ENCODE data around the gene RFT1. TPM values are rescaled to one million over a fixed set of nuclear protein-coding genes. Genes with fewer than 3 reads are reported as not detected.

Gene RFT1
- polyA plus RNA-seq, 1 donor (not counting 4 experiments of a cell fraction or from before 2014, with no cell fraction given), result 34.4 TPM

GRCh38 chr3:53078656-53079055, 51.6 kb downstream of the RFT1 start:
- H3K36me3 ChIP-seq (ENCODE audit: control insufficient read depth in 2 of 2, extremely low read depth in 1 of 2, insufficient read depth in 2 of 2, low read length in 2 of 2), result no peaks in the 10 kb centered on the region
- H3K9ac ChIP-seq (ENCODE audit: control insufficient read depth, extremely low read depth, insufficient read depth, low read length), result no peak overlapping the region
- TF ChIP-seq EZH2 (IDR thresholded peaks at IDR 0.05; ENCODE audit: low read length) (no peak), CTCF (optimal IDR thresholded peaks at IDR 0.05 in 1 of 3, IDR thresholded peaks at IDR 0.05 in 1 of 3, conservative IDR thresholded peaks at IDR 0.05 in 1 of 3; ENCODE audit: extremely low read depth in 1 of 3, insufficient read depth in 2 of 3, low read length in 3 of 3) (no peak)
- no peak overlapping the region for H3K4me2 ChIP-seq (ENCODE audit: control insufficient read depth, extremely low read depth, insufficient read depth, low read depth, low read length)
- H3K9me3 ChIP-seq (ENCODE audit: control insufficient read depth, low read depth, low read length), result no peaks in the 10 kb centered on the region
- DNase-seq (ENCODE audit: low read depth, low spot score) (no peak), FAIRE-seq (no peak)
- dilution Hi-C loops (cut with MboI; ENCODE audit: extremely low pct_ligation_motif_present, low sequenced_read_pairs), result no loop called here
- no peaks in the 10 kb centered on the region for H3K27me3 ChIP-seq (ENCODE audit: control insufficient read depth, extremely low read depth, insufficient read depth, low read length)
- H3K9me1 ChIP-seq (ENCODE audit: control insufficient read depth, extremely low read depth, insufficient read depth, low read length), result no peaks in the 10 kb centered on the region
- H4K20me1 ChIP-seq (ENCODE audit: control insufficient read depth, extremely low read depth, insufficient read depth, low read length), result no peaks in the 10 kb centered on the region
- H3K79me2 ChIP-seq (ENCODE audit: control insufficient read depth, insufficient read depth, low read length), result no peaks in the 10 kb centered on the region
- no peak overlapping the region for H3K4me3 ChIP-seq (ENCODE audit: control insufficient read depth in 2 of 3, extremely low read depth in 1 of 3, insufficient read depth in 2 of 3, low read depth in 1 of 3, low read length in 3 of 3)
- peaks cover under 1% of the 10 kb centered on the region for H3K4me1 ChIP-seq (ENCODE audit: control insufficient read depth, extremely low read depth, insufficient read depth, low read length)
- H2AFZ ChIP-seq (ENCODE audit: control insufficient read depth, low read length), result no peak overlapping the region
- no peak overlapping the region for H3K27ac ChIP-seq (ENCODE audit: control insufficient read depth, insufficient read depth, low read length)

GRCh38 chr3:53077476-53078220, 52.6 kb downstream of the RFT1 start:
- no peaks in the 10 kb centered on the region for H3K36me3 ChIP-seq (ENCODE audit: control insufficient read depth in 2 of 2, extremely low read depth in 1 of 2, insufficient read depth in 2 of 2, low read length in 2 of 2)
- no peak for FAIRE-seq

More at GRCh38 chr3:53077476-53078220, 52.6 kb downstream of the RFT1 start:
- Histone ChIP-seq H3K9ac (ENCODE audit: control insufficient read depth, extremely low read depth, insufficient read depth, low read length) (no peak overlapping the region), H3K27me3 (ENCODE audit: control insufficient read depth, extremely low read depth, insufficient read depth, low read length) (no peaks in the 10 kb centered on the region), H3K4me2 (ENCODE audit: control insufficient read depth, extremely low read depth, insufficient read depth, low read depth, low read length) (no peak overlapping the region), H3K4me1 (ENCODE audit: control insufficient read depth, extremely low read depth, insufficient read depth, low read length) (peaks cover 9% of the 10 kb centered on the region), H3K79me2 (ENCODE audit: control insufficient read depth, insufficient read depth, low read length) (no peaks in the 10 kb centered on the region), H4K20me1 (ENCODE audit: control insufficient read depth, extremely low read depth, insufficient read depth, low read length) (no peaks in the 10 kb centered on the region), H3K9me1 (ENCODE audit: control insufficient read depth, extremely low read depth, insufficient read depth, low read length) (no peaks in the 10 kb centered on the region), H2AFZ (ENCODE audit: control insufficient read depth, low read length) (no peak overlapping the region), H3K4me3 (ENCODE audit: control insufficient read depth in 2 of 3, extremely low read depth in 1 of 3, insufficient read depth in 2 of 3, low read depth in 1 of 3, low read length in 3 of 3) (no peak overlapping the region), H3K27ac (ENCODE audit: control insufficient read depth, insufficient read depth, low read length) (no peak overlapping the region), H3K9me3 (ENCODE audit: control insufficient read depth, low read depth, low read length) (no peaks in the 10 kb centered on the region)
- no peak for DNase-seq (ENCODE audit: low read depth, low spot score)
- TF ChIP-seq CTCF (optimal IDR thresholded peaks at IDR 0.05 in 1 of 3, IDR thresholded peaks at IDR 0.05 in 1 of 3, conservative IDR thresholded peaks at IDR 0.05 in 1 of 3; ENCODE audit: extremely low read depth in 1 of 3, insufficient read depth in 2 of 3, low read length in 3 of 3) (no peak), EZH2 (IDR thresholded peaks at IDR 0.05; ENCODE audit: low read length) (no peak)
- dilution Hi-C loops (cut with MboI; ENCODE audit: extremely low pct_ligation_motif_present, low sequenced_read_pairs), result no loop called here

All from keratinocyte (primary cell).